WTC11 (cell line): Measurements from ENCODE around the gene ZNF280D. TPM values are rescaled to one million over a fixed set of nuclear protein-coding genes. Genes with fewer than 3 reads are reported as not detected.

Source experiments
- ATAC-seq: fragments of 200-7000 bp; cut with Tn5 transposase; 2 replicates; pipeline ENCODE4 v1.10.0; 2021; ENCODE audit warnings: mild to moderate bottlenecking, moderate library complexity
- CTCF ChIA-PET: fragments of 300-600 bp; sonication (Branson Sonifier 250); formaldehyde crosslinking; loops from one replicate; lab custom pipeline; 2021; ENCODE audit warnings: antibody characterized with exemption; lab: Charles Lee
- POLR2A ChIA-PET: fragments of 350-600 bp; sonication (Branson Sonifier 250); formaldehyde crosslinking; loops from one replicate; lab custom pipeline; 2021; ENCODE audit warnings: antibody characterized with exemption; lab: Charles Lee
- DNase-seq: peaks from one replicate; pipeline ENCODE4 v3.0.0; 2021; ENCODE audit warnings: low spot score
- H3K27ac Mint-ChIP-seq: 2 replicates; pipeline ENCODE4 v1.8.0; 2021; ENCODE audit warnings: mixed read lengths
- H3K27me3 Mint-ChIP-seq: 2 replicates; pipeline ENCODE4 v1.8.0; 2021; ENCODE audit warnings: low read depth, mild to moderate bottlenecking, moderate library complexity, mixed read lengths
- H3K36me3 Mint-ChIP-seq: 2 replicates; pipeline ENCODE4 v1.8.0; 2021; ENCODE audit warnings: mixed read lengths
- H3K4me1 Mint-ChIP-seq: 2 replicates; pipeline ENCODE4 v1.8.0; 2022; ENCODE audit warnings: mixed read lengths
- H3K4me3 Mint-ChIP-seq: 2 replicates; pipeline ENCODE4 v1.8.0; 2021; ENCODE audit warnings: mild to moderate bottlenecking, moderate library complexity, mixed read lengths
- H3K9me3 Mint-ChIP-seq: 2 replicates; pipeline ENCODE4 v1.8.0; 2021; ENCODE audit warnings: mixed read lengths
- GABPB1 ChIP-seq: sonication (generic); formaldehyde crosslinking; IDR thresholded peaks from 2 replicates; pipeline ENCODE4 v1.8.1; 2023; ENCODE audit warnings: mild to moderate bottlenecking, missing genetic modification reagents
- KAT7 ChIP-seq: sonication (generic); formaldehyde crosslinking; IDR thresholded peaks from 2 replicates; pipeline ENCODE4 v1.8.1; 2023; ENCODE audit warnings: missing genetic modification reagents, mild to moderate bottlenecking, borderline replicate concordance
- NR1H2 ChIP-seq: sonication (generic); formaldehyde crosslinking; IDR thresholded peaks from 2 replicates; pipeline ENCODE4 v1.9.0; 2021; ENCODE audit warnings: mild to moderate bottlenecking, moderate library complexity, missing genetic modification reagents
- NR2C2 ChIP-seq: sonication (generic); formaldehyde crosslinking; IDR thresholded peaks from 2 replicates; pipeline ENCODE4 v1.8.0; 2022; ENCODE audit warnings: mild to moderate bottlenecking, missing genetic modification reagents
- SP1 ChIP-seq: sonication (generic); formaldehyde crosslinking; conservative IDR thresholded peaks from 2 replicates; pipeline ENCODE4 v1.8.1; 2022; ENCODE audit warnings: missing genetic modification reagents
- TEAD4 ChIP-seq: sonication (generic); formaldehyde crosslinking; IDR thresholded peaks from 2 replicates; pipeline ENCODE4 v1.8.0; 2022; ENCODE audit warnings: mild to moderate bottlenecking, missing genetic modification reagents
- ZNF121 ChIP-seq: sonication (generic); formaldehyde crosslinking; IDR thresholded peaks from 2 replicates; pipeline ENCODE4 v1.8.0; 2023; ENCODE audit warnings: missing genetic modification reagents
- ZNF219 ChIP-seq: sonication (generic); formaldehyde crosslinking; IDR thresholded peaks from 2 replicates; pipeline ENCODE4 v1.8.0; 2023; ENCODE audit warnings: missing genetic modification reagents, mild to moderate bottlenecking, borderline replicate concordance
- ZNF423 ChIP-seq: fragments of 250-450 bp; sonication (Bioruptor Pico); IDR thresholded peaks from 2 replicates; pipeline ENCODE4 v2.1.2; 2022; ENCODE audit warnings: mild to moderate bottlenecking, moderate library complexity
- ZNF671 ChIP-seq: fragments of 250-450 bp; sonication (Bioruptor Pico); IDR thresholded peaks from 2 replicates; pipeline ENCODE4 v1.8.0; 2021; ENCODE audit warnings: mild to moderate bottlenecking
- total RNA-seq: library from RNA; stranded (reverse); gene quantifications from 3 replicates; pipeline ENCODE4 v1.2.3, GENCODE V29; 2021
- TF ChIP-seq, protein P1 (sequence below): sonication (generic); formaldehyde crosslinking; IDR thresholded peaks from 2 replicates; pipeline ENCODE4 v1.8.0; 2022; ENCODE audit warnings: mild to moderate bottlenecking, missing genetic modification reagents
- TF ChIP-seq, protein P2 (sequence below): sonication (generic); formaldehyde crosslinking; IDR thresholded peaks from 2 replicates; pipeline ENCODE4 v1.8.0; 2023; ENCODE audit warnings: missing genetic modification reagents
- TF ChIP-seq, protein P3 (sequence below): fragments of 250-450 bp; sonication (Bioruptor Pico); IDR thresholded peaks from 2 replicates; pipeline ENCODE4 v1.9.0; 2021; ENCODE audit warnings: mild to moderate bottlenecking, borderline replicate concordance
- TF ChIP-seq, protein P4 (sequence below): sonication (generic); formaldehyde crosslinking; IDR thresholded peaks from 2 replicates; pipeline ENCODE4 v1.8.0; 2022; ENCODE audit warnings: mild to moderate bottlenecking, missing genetic modification reagents
- TF ChIP-seq, protein P5 (sequence below): sonication (generic); formaldehyde crosslinking; IDR thresholded peaks from 2 replicates; pipeline ENCODE4 v1.8.0; 2022; ENCODE audit warnings: mild to moderate bottlenecking, missing genetic modification reagents
- TF ChIP-seq, protein P6 (sequence below): sonication (generic); formaldehyde crosslinking; IDR thresholded peaks from 2 replicates; pipeline ENCODE4 v1.8.1; 2022; ENCODE audit warnings: missing genetic modification reagents, borderline replicate concordance
- TF ChIP-seq, protein P7 (sequence below): sonication (generic); formaldehyde crosslinking; conservative IDR thresholded peaks from 2 replicates; pipeline ENCODE4 v1.8.1; 2022; ENCODE audit warnings: mild to moderate bottlenecking, missing genetic modification reagents
- TF ChIP-seq, protein P8 (sequence below): sonication (generic); formaldehyde crosslinking; IDR thresholded peaks from 2 replicates; pipeline ENCODE4 v1.8.1; 2023; ENCODE audit warnings: mild to moderate bottlenecking, missing genetic modification reagents

ZNF280D gene
- total RNA-seq, 1 experiment from 2014 or later: 25.7 TPM

DNA sequence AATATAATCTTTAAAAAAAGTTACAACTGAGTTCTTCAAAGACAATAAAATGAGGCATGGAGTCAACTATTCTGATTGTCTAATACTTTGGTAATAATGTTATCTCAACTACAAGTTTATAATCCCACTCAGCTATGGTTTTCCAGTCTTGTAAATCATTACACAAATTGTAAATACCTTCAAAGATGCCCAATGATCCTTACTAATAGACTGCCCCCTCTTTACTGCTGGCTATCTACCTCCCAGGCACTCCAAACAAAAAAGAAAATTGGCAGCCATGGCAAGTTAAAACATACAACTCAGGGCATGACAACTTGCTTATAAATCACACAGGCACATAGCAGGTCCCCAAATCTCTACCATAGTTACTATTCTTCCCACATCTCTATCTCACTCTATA, 58.5 kb downstream of the ZNF280D start:
- Mint-ChIP-seq H3K36me3 (no peaks in the 10 kb centered on the region), H3K9me3 (no peaks in the 10 kb centered on the region), H3K27ac (no peak overlapping the region), H3K4me1 (peaks cover 3% of the 10 kb centered on the region), H3K4me3 (no peak overlapping the region), H3K27me3 (no peaks in the 10 kb centered on the region)
- no peak for ATAC-seq
- TF ChIP-seq, protein P1, sequence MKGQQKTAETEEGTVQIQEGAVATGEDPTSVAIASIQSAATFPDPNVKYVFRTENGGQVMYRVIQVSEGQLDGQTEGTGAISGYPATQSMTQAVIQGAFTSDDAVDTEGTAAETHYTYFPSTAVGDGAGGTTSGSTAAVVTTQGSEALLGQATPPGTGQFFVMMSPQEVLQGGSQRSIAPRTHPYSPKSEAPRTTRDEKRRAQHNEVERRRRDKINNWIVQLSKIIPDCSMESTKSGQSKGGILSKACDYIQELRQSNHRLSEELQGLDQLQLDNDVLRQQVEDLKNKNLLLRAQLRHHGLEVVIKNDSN: no peak
- TF ChIP-seq, protein P2, sequence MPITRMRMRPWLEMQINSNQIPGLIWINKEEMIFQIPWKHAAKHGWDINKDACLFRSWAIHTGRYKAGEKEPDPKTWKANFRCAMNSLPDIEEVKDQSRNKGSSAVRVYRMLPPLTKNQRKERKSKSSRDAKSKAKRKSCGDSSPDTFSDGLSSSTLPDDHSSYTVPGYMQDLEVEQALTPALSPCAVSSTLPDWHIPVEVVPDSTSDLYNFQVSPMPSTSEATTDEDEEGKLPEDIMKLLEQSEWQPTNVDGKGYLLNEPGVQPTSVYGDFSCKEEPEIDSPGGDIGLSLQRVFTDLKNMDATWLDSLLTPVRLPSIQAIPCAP (CRISPR knock-in tag): no peak
- TF ChIP-seq, protein P3, sequence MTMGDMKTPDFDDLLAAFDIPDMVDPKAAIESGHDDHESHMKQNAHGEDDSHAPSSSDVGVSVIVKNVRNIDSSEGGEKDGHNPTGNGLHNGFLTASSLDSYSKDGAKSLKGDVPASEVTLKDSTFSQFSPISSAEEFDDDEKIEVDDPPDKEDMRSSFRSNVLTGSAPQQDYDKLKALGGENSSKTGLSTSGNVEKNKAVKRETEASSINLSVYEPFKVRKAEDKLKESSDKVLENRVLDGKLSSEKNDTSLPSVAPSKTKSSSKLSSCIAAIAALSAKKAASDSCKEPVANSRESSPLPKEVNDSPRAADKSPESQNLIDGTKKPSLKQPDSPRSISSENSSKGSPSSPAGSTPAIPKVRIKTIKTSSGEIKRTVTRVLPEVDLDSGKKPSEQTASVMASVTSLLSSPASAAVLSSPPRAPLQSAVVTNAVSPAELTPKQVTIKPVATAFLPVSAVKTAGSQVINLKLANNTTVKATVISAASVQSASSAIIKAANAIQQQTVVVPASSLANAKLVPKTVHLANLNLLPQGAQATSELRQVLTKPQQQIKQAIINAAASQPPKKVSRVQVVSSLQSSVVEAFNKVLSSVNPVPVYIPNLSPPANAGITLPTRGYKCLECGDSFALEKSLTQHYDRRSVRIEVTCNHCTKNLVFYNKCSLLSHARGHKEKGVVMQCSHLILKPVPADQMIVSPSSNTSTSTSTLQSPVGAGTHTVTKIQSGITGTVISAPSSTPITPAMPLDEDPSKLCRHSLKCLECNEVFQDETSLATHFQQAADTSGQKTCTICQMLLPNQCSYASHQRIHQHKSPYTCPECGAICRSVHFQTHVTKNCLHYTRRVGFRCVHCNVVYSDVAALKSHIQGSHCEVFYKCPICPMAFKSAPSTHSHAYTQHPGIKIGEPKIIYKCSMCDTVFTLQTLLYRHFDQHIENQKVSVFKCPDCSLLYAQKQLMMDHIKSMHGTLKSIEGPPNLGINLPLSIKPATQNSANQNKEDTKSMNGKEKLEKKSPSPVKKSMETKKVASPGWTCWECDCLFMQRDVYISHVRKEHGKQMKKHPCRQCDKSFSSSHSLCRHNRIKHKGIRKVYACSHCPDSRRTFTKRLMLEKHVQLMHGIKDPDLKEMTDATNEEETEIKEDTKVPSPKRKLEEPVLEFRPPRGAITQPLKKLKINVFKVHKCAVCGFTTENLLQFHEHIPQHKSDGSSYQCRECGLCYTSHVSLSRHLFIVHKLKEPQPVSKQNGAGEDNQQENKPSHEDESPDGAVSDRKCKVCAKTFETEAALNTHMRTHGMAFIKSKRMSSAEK (CRISPR knock-in tag): no peak
- TF ChIP-seq SP1: no peak
- TF ChIP-seq, protein P4, sequence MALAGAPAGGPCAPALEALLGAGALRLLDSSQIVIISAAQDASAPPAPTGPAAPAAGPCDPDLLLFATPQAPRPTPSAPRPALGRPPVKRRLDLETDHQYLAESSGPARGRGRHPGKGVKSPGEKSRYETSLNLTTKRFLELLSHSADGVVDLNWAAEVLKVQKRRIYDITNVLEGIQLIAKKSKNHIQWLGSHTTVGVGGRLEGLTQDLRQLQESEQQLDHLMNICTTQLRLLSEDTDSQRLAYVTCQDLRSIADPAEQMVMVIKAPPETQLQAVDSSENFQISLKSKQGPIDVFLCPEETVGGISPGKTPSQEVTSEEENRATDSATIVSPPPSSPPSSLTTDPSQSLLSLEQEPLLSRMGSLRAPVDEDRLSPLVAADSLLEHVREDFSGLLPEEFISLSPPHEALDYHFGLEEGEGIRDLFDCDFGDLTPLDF (CRISPR knock-in tag): no peak
- TF ChIP-seq KAT7 (CRISPR knock-in tag): no peak
- no peak for TF ChIP-seq ZNF219 (CRISPR knock-in tag)
- TF ChIP-seq, protein P5, sequence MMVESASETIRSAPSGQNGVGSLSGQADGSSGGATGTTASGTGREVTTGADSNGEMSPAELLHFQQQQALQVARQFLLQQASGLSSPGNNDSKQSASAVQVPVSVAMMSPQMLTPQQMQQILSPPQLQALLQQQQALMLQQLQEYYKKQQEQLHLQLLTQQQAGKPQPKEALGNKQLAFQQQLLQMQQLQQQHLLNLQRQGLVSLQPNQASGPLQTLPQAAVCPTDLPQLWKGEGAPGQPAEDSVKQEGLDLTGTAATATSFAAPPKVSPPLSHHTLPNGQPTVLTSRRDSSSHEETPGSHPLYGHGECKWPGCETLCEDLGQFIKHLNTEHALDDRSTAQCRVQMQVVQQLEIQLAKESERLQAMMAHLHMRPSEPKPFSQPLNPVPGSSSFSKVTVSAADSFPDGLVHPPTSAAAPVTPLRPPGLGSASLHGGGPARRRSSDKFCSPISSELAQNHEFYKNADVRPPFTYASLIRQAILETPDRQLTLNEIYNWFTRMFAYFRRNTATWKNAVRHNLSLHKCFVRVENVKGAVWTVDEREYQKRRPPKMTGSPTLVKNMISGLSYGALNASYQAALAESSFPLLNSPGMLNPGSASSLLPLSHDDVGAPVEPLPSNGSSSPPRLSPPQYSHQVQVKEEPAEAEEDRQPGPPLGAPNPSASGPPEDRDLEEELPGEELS (CRISPR knock-in tag): no peak
- TF ChIP-seq, protein P6, sequence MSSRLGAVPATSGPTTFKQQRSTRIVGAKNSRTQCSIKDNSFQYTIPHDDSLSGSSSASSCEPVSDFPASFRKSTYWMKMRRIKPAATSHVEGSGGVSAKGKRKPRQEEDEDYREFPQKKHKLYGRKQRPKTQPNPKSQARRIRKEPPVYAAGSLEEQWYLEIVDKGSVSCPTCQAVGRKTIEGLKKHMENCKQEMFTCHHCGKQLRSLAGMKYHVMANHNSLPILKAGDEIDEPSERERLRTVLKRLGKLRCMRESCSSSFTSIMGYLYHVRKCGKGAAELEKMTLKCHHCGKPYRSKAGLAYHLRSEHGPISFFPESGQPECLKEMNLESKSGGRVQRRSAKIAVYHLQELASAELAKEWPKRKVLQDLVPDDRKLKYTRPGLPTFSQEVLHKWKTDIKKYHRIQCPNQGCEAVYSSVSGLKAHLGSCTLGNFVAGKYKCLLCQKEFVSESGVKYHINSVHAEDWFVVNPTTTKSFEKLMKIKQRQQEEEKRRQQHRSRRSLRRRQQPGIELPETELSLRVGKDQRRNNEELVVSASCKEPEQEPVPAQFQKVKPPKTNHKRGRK (CRISPR knock-in tag): no peak
- TF ChIP-seq NR2C2 (CRISPR knock-in tag): no peak
- TF ChIP-seq NR1H2 (CRISPR knock-in tag): no peak
- TF ChIP-seq, protein P7, sequence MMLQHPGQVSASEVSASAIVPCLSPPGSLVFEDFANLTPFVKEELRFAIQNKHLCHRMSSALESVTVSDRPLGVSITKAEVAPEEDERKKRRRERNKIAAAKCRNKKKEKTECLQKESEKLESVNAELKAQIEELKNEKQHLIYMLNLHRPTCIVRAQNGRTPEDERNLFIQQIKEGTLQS: no peak
- TF ChIP-seq ZNF423 (CRISPR knock-in tag): no peak
- no peak for TF ChIP-seq ZNF121
- TF ChIP-seq GABPB1 (CRISPR knock-in tag): no peak
- no peak for TF ChIP-seq TEAD4 (CRISPR knock-in tag)
- TF ChIP-seq ZNF671 (CRISPR knock-in tag): no peak
- TF ChIP-seq, protein P8, sequence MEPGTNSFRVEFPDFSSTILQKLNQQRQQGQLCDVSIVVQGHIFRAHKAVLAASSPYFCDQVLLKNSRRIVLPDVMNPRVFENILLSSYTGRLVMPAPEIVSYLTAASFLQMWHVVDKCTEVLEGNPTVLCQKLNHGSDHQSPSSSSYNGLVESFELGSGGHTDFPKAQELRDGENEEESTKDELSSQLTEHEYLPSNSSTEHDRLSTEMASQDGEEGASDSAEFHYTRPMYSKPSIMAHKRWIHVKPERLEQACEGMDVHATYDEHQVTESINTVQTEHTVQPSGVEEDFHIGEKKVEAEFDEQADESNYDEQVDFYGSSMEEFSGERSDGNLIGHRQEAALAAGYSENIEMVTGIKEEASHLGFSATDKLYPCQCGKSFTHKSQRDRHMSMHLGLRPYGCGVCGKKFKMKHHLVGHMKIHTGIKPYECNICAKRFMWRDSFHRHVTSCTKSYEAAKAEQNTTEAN (CRISPR knock-in tag): no peak
- ChIA-PET POLR2A (no interaction called here), CTCF (no interaction called here)
- no peak for DNase-seq
